ENCODE data around the gene ZSCAN21.

Gene ZSCAN21

DNA sequence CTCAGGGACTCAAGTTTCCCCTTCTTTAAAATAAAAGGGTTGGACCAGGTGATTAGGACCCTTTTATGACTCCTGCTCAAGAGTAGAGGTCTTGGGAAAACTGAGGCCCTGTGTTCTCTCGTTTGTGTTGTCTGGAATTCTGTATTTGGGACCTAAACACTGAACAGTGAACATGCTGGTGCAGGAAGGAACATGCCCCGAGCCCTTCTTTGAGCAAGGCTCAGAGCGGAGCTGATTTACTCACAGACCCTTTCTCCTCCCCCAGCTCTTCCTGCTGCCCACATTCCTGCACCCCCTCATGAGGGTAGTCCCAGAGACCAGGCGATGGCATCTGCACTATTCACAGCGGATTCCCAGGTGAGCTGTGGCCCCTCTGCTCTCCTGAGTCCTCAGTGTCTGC lies 20.0 kb upstream of the ZSCAN21 start:
- DNase-seq = no peak

DNA sequence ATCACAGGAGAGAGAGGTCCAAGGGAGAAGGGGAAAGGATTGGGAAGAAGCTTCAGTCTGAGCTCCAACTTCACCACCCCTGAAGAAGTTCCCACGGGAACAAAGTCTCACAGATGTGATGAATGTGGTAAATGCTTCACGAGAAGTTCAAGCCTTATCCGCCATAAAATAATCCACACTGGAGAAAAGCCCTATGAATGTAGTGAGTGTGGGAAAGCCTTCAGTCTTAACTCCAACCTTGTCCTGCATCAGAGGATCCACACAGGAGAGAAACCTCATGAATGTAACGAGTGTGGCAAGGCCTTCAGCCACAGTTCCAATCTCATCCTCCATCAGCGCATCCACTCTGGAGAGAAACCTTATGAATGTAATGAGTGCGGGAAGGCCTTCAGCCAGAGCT lies 16.0 kb upstream of the ZSCAN21 start:
- DNase-seq = no peak

DNA sequence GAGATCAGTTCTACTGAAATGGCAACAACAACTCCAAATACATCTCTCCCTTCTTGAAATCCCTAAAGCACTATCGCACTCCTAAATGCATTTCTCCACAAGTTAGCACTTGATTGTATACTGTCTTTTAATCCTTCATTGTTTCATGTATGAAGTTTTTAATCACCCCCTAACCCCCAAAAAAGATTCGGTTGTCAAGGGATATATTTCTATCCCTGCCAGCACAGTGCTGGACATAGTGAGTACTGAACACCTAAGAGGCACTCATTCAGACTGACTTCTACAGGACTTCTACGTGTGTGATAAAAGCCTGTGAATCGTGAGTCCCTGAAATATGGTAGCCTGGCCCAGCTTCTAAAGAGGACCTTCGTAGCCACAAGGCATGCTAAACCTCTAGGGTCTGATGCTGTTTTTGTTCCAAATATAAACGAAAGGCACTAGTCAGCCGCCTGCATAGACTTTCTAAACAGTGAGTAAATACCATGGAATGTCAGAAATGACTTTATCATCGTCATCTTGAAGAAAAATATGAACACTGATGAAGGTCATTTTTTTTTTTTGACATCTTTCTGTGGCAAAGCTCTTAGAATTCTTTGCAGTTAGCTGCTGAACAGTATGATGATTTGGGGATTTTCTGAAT lies 14.6 kb upstream of the ZSCAN21 start:
- no peak for DNase-seq

DNA sequence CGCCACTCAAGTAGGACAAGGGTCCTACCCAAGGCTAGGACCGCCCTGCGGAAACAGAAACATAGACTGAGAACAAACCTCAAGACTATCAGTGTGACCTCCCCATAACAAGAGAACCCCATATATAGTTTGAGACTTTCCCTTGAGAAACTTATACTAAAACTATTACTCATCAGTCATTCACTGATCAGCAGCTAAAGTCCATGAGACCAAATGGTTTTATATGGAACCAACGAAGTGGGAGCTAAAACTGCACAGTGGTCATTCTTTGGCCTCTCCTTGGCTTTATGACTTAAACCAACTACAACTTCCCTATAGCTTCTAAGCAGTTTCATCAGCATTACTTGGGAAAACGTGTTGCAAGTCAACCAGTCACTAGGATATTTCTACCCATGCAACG lies 13.7 kb upstream of the ZSCAN21 start:
- no peak for DNase-seq

DNA sequence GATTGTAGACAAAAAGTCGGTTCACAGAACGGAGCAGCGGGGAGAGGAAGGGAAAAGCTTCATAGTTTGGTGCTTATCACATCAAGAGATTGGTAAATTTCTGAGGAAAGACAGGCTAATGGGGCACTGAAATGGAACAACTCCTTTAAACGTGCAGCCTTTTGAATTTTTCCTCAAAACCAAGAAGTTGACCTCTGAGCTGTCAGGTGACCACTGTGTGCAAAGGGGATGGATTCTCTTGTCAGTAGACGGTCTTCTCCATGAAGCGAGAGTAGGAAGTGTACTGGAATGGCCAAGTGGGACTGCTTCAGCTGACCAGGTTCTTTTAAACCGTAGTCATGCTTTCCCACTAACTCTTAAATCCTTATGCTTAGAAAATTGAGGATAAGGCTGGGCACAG lies 11.2 kb upstream of the ZSCAN21 start:
- DNase-seq = no peak

DNA sequence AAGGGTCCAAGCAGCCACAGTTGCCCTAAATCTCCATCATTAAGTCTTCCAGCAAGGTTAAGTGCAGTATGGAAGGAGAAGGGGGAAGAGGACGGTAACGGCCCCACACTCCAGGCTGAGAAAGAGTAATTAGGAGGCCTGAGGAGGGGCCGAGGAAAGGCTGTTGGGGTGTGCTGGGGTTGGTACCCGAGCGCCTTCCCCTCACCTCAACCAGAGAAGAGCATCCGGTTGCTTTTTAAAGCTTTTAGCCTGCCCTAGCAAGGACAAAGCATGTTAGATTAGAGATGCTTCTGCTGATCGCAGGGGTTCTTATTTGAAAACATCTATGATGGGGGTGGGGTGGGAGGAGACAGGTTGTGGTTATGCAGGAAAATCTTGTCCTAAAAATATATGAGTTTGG lies 9.0 kb upstream of the ZSCAN21 start:
- DNase-seq = no peak

DNA sequence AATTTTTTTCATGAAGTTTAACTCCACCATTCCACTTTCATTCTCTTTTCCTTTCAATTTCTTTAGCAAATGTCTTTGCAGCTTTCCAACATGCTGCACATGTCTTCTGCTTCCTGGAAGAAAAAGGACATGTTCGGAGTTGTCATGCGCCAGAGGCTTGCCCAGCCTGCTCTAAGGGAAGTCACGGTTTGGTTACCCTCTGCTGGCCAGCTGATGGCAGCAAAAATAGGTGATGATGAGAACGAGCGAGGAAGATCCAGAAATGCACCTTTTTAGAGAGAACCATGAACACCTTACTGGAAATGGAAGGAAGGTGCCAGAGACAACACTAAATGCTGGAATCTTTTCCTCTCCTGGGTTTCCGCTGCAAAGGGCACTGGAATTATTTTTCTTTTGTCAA lies 4.9 kb upstream of the ZSCAN21 start:
- DNase-seq = no peak

DNA sequence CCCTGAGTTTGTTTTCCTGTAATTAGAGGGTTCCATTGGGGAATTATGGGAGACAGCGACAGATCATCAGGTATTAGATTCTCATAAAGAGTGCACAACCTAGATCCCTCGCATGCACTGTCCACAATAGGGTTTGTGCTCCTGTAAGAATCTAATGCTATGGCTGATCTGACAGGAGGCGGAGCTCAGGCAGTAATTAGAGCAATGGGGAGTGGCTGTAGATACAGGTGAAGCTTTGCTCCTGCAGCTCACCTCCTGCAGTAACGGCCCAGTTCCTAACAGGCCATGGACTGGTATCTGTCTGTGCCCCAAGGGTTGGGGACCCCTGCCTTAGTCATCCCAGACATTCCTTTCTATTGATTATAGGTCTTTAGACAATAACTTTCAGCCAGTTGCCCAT lies 894 bp upstream of the ZSCAN21 start:
- no peak for DNase-seq

DNA sequence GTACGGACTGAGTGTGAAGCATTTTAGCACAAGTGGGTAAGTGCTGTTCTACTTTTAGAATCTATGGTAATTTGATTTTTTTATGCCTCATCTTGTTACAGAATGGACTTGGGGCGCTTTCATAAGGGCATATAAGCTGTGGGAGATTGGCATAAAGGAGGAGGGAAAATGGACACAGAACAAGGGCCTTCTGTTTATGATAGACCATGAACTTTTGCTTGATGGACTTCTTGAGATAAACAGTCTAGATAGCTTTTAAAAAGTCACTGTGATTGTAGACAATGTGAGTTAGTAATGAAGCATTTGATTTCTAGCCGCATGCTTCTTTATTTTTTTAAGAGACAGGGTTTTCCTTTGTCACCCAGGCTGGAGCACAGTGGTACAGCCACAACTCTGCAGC lies 2.0 kb downstream of the ZSCAN21 start:
- DNase-seq = no peak

DNA sequence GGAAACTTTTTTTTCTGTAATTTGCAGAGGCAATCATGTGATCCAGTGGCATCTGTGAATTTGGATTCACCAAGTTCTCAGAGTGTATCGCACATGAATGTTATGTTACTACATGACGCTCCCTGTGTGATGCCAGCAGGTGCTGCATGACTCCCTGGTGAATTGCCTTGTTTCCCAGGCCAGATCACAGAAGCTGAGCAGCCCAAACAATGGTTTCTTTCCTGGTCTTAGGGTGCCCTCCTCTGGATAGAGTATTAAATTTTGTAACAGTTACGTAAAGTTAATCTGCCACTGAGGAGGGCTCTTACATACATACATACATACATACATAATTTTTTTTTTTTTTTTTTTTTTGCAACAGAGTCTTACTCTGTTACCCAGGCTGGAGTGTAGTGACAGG lies 3.6 kb downstream of the ZSCAN21 start:
- DNase-seq = peak; percentile 96

DNA sequence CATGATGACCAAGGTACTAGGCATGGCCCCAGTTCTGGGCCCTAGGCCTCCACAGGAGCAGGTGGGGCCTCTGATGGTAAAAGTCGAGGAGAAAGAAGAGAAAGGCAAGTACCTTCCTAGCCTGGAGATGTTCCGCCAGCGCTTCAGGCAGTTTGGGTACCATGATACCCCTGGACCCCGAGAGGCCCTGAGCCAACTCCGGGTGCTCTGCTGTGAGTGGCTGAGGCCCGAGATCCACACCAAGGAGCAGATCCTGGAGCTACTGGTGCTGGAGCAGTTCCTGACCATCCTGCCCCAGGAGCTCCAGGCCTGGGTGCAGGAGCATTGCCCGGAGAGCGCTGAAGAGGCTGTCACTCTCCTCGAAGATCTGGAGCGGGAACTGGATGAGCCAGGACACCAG lies 7.4 kb downstream of the ZSCAN21 start:
- no peak for DNase-seq

DNA sequence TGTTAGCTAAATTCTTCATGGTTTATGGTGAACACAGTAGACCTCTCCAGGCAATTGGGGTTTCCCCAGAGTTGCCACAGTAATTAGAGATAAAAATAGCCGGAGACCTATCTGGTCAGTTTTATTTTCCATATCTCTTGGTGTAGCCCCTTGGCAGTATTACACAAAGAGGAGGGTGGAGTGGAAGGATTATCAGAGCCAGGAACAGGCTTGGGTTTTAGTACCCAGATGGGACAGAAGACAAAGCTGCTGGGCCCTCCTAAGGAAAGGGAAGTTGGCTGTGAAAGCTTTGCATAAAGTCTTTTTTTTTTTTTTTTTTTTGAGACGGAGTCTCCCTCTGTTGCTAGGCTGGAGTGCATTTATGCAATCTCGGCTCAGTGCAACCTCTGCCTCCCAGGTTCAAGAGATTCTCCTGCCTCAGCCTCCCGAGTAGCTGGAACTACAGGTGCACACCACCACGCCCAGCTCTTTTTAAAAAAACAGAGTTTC lies 9.7 kb downstream of the ZSCAN21 start:
- no peak for DNase-seq

DNA sequence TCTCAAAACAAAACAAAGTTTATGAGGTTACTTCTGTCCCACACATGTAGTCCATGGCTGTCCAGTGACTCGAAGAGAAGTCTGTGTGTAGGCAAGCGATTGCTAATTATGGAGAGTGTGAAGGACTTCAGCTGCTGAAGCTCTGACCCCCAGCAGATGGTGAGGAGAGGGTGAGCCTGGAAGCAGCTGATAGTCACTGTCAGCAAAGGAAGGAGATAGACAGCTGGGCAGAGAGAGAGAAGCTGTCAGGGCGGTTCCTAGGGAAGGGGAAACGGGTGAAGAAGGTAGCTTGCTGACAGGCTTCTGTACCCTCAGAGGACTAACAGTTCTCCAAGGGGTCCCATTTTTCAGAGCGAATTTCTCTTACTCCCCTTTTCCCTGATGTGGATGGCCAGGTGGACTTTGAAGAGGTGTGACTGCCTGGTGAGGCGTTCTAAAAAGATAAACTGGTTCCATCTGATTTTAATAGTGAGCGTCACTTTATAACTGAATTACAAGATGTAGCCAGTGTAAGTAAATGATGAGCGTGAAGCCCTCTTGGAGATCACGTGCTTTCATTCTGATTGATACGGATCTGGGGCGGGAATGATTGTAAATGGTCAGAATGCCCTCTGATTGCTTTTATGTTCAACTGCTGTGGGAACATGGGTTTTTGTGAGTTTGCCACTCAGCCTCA lies 12.1 kb downstream of the ZSCAN21 start:
- DNase-seq = no peak

DNA sequence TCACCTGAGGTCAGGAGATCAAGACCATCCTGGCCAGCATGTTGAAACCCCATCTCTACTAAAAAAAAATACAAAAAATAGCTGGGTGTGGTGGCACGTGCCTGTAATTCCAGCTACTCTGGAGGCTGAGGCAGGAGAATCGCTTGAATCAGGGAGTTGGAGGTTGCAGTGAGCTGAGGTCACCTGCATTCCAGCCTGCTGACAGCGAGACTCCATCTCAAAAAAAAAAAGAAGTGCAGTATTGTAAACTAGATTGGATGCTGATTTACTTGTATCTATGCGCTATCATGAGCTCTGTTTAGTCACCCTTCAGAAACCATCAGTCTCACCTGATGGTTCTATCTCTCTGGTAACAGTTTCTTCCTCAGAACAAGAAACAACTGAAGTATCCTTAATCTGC lies 13.8 kb downstream of the ZSCAN21 start:
- DNase-seq = no peak

DNA sequence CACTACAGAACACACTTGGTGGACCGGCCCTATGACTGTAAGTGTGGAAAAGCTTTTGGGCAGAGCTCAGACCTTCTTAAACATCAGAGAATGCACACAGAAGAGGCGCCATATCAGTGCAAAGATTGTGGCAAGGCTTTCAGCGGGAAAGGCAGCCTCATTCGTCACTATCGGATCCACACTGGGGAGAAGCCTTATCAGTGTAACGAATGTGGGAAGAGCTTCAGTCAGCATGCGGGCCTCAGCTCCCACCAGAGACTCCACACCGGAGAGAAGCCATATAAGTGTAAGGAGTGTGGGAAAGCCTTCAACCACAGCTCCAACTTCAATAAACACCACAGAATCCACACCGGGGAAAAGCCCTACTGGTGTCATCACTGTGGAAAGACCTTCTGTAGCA lies 14.6 kb downstream of the ZSCAN21 start:
- no peak for DNase-seq

DNA sequence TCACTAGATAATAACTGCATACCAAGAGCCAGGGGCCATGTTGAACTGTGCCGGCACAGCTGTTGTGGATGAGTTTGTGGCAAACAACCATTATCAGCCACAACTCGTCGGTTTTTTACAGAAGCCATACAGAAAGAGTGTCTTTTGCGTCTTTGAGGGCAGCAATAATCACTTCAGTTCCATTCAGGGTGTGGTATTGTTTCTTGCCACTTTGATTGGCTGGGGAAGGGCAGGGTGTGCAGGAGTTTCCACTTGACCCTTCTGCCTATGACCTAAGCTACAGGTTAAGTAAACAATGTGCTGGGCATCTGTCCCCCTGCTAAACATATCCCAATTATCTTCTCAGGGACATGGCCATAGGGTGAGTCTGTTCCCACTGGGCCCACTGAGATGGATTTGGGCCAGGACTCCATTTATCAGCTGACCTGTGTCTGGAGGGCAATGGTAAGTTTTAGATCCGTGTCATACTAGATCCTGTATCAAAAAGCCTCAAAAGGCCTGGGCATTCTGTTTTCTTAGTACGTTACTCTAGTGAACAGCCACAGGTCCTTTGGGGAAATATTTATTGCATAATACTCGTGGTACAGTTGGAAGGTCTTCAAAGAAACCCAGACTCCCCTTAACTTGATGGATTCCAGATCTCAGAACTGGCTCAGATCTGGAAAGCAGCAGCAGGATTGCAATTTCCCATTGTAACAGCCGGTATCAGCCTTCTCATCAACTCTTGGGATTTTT lies 16.0 kb downstream of the ZSCAN21 start:
- no peak for DNase-seq

DNA sequence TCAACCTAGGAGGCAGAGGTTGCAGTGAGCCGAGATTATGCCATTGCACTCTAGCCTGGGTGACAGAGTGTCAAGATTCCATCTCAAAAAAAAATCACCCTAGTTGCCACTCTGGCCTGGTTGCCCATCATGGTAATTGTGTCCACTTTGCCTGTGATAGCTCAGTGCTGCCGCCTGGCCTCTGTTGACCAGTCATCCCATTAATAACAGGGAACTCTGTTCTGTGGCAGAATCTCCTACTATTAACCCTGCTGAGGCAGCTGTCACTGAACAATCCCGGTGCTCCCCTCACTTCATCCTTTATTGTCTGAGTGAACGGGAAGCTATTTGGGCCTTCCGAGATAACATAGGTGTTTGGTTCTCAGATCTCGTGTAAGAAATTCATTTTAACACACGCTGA lies 17.4 kb downstream of the ZSCAN21 start:
- no peak for DNase-seq

DNA sequence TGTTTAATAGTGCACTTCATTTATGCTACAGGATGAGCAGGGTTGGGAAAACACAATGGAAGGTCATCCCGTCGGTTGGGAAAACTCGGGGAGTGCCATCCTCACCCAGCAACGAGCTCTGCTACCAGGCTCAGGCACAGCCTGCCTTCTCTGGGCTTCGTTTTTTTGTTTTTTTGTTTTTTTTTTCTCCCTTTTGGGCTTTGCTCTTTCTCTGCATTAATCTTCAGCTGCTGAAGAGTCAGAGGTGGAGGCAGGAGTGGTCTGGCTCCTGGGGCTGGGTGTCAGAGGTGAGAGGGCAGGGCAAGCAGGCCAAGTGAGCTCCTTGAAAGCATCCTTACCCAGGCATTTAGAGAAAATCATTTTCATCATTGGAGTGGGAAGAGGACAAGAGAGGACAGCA lies 20.4 kb downstream of the ZSCAN21 start:
- DNase-seq = no peak

DNA sequence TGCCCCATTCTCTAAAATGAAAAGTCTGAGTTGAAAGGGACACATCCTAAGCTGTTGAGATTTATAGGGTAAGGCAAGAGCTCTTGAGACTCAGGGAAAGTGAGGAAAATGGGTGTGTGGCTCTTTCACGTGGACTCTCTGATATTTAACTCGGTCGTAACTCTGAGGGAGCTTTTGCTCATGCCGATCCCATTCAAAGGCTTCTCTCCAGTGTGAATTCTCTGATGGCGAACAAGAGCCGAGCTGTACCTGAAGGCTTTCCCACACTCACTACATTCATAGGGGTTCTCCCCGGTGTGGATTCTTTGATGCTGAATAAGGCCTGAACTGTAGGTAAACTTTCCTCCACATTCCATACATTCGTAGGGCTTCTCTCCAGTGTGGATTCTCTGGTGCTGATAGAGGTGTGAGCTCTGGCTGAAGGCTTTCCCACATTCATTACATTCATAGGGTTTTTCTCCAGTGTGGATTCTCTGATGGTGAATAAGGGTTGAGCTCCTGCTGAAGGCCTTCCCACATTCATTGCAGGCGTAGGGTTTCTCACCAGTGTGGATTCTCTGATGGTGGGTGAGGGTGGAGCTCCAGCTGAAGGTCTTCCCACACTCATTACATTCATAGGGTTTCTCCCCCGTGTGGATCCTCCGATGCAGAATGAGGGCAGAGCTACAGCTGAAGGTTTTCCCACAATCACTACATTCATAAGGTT lies 21.6 kb downstream of the ZSCAN21 start:
- no peak for DNase-seq

DNA sequence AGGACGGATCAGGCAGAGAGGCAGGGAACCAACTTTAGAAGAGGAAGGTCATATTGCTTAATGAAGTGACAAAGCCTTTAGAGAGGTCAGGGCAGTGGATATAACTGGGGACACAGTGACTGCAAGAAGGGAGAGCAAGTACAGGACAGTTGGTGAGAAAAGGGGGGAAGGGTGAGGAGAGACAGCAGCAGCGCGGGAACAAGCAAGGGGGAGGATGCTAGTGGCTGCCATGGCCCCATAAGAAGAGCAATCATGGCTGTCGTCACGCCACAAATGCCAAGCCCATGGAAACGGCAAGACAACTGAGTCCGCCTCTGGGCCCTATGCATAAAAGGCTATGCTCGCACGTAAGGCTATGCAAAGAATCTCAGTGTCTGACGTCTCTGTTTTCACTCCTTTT lies 22.9 kb downstream of the ZSCAN21 start:
- DNase-seq = no peak

DNA sequence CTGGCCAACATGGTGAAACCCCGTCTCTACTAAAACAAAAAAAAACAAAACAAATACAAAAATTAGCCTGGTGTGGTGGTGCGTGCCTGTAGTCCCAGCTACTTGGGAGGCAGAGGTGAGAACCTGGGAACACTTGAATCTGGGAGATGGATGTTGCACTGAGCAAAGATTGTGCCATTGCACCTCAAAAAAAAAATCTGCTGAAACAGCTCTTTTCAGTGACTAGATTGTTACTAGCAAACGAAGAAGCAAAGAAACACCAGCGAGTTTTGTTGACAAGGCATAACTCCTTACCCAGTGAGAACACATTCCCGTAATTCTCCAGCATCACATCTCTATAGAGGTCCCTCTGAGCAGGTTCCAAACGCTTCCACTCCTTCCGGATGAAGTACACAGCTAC lies 25.3 kb downstream of the ZSCAN21 start:
- DNase-seq = no peak

DNA sequence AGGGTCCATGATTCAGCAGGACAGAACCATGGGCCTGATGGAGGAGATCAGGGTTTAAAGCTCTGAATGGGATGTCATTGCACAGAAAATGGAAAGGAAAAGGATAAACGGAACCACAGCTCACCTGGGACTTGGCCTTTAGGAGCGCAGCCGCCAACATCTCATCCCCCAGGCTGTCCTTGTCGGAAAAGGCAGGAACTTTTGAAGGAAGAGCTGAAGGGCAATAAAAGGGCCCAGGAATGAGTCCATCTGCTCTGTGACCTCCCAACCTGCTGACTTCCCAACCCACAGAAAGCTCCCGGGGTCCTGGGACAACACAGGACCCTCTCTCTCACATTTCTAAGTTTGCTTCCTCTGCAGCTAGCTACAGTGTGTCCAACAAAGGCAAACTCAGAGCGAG lies 25.8 kb downstream of the ZSCAN21 start:
- DNase-seq = no peak

DNA sequence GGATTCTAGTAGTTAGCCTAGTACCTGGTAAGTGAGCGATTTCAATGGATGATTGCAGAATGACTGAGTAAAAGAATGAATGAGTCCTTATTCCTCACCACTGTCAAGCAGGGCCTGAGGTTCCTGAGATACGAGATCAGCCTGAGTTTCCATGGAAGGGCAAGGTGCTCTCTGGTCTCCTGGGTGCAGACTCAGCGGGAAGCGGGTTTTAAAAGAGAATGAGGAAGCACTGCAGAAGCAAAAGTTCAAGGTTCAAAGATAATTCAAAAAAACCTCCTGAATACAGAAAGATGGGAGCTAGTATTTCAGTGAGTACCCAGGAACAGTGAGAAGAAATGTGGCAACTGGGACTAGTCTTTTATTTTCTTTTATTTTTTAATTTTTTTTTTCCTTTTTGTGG lies 27.6 kb downstream of the ZSCAN21 start:
- DNase-seq = no peak

Measured in NCI-H2171 treated with DMSO at 0.1 percent for 48 hours (cell line).